NCI-H510A treated with DMSO at 0.1 percent for 48 hours (cell line): ENCODE results near the gene PDE4A.
"Not testable (repeated sequence)": the region's sequence is repeated elsewhere in the genome, so short reads cannot be mapped to it uniquely, and the experiment has no call there.

Source experiments
- DNase-seq: peaks from one replicate; lab custom pipeline; 2025; lab: John Stamatoyannopoulos, UW

PDE4A gene

GRCh38 chr19:10462042-10462441 lies 41.7 kb downstream of the PDE4A start:
- not testable (repeated sequence) for DNase-seq

GRCh38 chr19:10462557-10462956 lies 42.2 kb downstream of the PDE4A start:
- no peak for DNase-seq

GRCh38 chr19:10464456-10464855 lies 44.1 kb downstream of the PDE4A start:
- no peak for DNase-seq

GRCh38 chr19:10467104-10467706 lies 46.9 kb downstream of the PDE4A start:
- no peak for DNase-seq

GRCh38 chr19:10468133-10468532 lies 47.8 kb downstream of the PDE4A start:
- DNase-seq, result no peak

- DNase-seq, result peak; percentile 40
Observed at GRCh38 chr19:10471909-10472308, 51.6 kb downstream of the PDE4A start.

- DNase-seq, result no peak
Observed at GRCh38 chr19:10473192-10473591, 52.9 kb downstream of the PDE4A start.

- no peak for DNase-seq
Observed at GRCh38 chr19:10474962-10475451, 54.7 kb downstream of the PDE4A start.

- DNase-seq, result no peak
Observed at GRCh38 chr19:10478476-10478875, 58.1 kb downstream of the PDE4A start.

GRCh38 chr19:10478903-10479384 lies 58.6 kb downstream of the PDE4A start:
- DNase-seq, result peak; percentile 93

GRCh38 chr19:10486551-10486950 lies 66.2 kb downstream of the PDE4A start:
- no peak for DNase-seq

- no peak for DNase-seq
Observed at GRCh38 chr19:10491472-10492047, 71.2 kb downstream of the PDE4A start.

GRCh38 chr19:10497371-10497770 lies 77.0 kb downstream of the PDE4A start:
- DNase-seq, result no peak

- DNase-seq, result no peak
Observed at GRCh38 chr19:10499550-10500246, 79.4 kb downstream of the PDE4A start.

- DNase-seq, result no peak
Observed at GRCh38 chr19:10500247-10500592, 79.9 kb downstream of the PDE4A start.

- DNase-seq, result peak; percentile 32
Observed at GRCh38 chr19:10501971-10502523, 81.7 kb downstream of the PDE4A start.

- DNase-seq, result peak; percentile 84
Observed at GRCh38 chr19:10502524-10503001, 82.2 kb downstream of the PDE4A start.

- peak; percentile 39 for DNase-seq
Observed at GRCh38 chr19:10503002-10503789, 82.9 kb downstream of the PDE4A start, which contains the start of gene KEAP1. Gene KEAP1 (minus strand): TSS chr19:10503356. CDS start chr19:10500033, 3,323 bp downstream.

GRCh38 chr19:10505583-10506229 lies 85.4 kb downstream of the PDE4A start:
- peak; percentile 26 for DNase-seq

GRCh38 chr19:10508036-10508435 lies 87.7 kb downstream of the PDE4A start:
- no peak for DNase-seq

GRCh38 chr19:10508707-10509106 lies 88.4 kb downstream of the PDE4A start:
- DNase-seq, result no peak
